ENCODE results near the gene DCLK1.

The DCLK1 gene

DNA sequence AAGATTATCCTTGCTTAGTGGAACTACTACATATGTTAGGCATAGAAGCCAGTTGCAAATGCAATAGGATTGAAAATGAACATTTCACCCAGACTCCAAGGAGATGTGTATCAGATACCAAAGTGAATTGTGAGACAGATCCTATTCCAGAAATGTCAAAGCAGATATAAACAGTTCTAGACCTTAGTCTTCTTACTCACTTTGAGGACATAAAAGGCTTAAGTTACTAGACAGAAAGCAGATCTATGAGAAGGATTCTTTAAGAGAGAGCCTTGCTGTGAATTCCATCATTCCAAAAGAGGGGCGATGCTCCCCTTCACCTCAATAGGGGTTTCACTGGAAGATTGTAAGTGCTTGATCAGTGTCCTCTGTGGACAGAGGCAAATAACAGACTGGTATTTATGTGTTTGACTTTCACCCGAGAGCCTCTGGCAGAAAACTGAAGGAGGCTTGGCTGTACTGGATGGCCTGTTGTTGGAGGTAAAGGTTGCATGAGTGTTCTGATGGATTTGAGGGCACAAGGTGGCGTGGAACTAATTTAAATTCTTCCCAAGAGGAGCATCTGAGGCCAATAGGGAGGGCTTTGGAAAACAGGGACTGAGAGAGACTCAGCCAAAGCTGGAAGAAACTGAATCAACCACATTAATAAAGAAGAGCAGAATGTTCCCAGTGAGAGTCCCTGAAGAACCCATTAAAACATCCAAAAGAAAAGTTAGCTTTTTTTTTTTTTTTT, 194.8 kb downstream of the DCLK1 start:
- DNase-seq, result no peak

DNA sequence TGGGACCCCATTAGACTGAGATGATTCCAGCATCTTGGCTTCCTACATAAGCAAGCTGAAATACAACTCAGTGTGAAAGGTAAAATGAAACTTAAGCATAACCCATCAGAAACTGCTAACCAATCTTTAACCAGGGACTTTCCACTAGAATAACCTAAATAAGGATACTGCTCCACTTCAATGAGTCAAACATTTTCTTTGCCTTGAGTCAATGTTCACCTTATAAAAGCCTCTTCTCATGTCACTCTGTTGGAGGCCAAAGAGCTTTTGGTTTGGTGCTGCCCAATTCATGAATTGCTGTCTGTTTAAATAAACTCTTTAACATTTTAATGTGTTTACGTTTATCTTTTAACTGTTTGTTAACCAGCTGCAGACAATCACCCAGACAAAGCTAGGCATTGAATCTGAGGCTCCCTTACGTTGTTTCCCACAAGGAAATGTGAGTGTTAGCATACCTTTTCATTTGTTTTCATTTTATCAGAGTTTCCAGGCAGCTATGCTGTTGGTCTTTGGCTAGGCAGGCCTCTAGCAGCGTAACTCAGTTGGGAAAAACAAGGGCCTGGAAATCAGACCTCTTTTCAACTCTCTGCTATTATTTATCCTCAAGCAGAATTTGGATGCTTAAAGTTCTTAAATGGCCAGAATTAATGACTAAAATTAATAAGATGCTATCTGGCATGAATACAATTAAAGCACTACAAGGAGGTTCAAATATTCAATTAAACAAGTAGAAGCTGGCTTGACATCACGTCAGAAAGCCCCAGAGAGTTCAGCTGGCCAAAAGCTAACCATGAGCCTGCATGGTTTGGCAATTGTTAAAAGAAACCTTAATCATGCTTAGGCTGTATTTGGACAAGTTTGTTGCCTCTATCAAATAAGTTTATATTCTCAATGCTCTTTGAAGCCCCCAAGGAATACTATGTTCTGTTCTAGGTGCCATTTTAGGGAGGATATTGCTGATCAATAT, 200.2 kb downstream of the DCLK1 start:
- no peak for DNase-seq

DNA sequence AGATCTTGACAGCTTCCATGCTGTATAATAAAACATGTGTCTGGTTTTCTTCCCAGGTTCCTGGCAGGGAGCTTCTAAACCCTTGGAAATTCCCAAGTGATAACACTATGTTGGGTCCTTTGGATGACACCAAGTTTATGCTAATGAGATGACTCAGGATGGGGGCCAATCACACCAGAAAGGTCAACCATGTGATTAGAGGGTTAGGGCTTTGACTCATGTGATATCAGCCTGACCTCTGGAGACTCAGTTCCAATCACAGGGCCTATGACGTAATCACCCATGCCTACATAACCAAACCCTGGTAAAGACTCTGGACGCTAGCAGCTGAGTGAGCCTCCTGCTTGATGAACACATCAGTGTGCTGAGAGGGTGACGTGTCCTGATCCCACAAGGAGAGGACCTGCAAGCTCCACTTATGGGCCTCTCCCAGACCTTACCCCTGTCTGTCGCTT, 203.6 kb downstream of the DCLK1 start:
- DNase-seq, result no peak

DNA sequence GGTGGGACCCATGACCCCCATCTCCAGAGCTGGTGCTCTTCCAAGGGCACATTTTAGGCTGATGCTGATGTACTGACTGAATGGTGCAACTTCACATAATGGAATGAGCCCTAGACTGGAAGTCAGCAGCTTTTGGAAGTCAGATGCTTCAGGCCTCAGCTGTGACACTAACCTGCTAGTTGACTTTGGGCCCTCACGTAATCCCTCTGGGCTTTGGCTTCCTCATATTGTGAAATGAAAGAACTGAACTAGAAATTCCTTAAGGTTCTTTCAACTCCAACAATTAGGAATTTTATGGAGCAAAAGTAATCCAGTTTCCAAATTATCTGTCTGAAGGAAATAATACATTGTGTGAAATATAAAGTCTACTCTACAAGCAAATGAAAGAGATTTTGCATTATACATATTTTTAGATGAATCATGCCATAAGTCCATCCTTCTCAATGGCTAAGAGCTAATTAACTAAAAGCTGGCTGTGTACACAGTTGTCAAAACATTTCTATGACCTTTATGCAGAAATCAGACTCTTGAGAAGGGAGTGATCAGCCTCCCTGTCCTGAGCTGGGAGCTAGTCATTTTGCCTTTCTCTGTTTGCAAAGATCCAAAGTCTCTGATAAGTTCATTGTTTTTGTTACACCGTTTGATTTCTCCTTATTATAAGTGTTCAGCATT, 204.2 kb downstream of the DCLK1 start:
- no peak for DNase-seq

DNA sequence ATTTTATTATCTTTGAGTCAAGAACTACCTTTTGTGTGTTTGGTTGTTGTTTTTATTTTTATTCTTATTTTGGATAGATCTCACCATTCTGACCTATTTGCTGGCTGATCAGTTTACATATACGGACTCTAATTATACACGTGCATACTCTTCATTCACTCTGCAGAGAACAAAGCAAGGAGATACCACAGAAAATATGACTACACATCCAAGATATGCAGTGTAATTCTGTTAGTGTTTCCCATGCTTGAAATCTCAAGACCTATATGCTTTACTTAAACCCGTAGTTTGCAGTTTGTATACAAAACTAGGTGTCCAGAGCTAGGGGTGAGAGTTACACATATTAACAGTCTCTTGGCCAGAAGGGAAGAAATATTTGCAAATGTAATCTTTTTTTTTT, 205.5 kb downstream of the DCLK1 start:
- DNase-seq, result no peak

DNA sequence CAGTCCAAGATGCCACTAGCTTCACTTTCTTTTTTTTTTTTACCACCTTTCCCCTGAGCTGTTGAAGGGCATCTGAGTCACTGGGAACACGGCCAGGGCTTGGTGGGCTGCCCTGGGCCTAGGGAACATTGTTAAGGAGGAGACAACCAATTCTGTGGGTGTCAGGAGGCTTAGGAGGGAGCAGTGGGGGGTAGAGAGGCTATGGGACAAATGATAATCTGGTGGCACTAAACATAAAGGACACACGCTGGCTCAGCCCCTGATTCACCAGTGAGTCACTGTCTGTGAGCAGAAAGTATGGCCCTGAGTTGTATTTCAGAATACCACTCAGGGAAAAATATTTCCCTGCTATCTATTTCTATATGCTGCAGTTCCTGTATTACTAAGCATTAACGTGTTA, 207.8 kb downstream of the DCLK1 start:
- DNase-seq, result no peak

DNA sequence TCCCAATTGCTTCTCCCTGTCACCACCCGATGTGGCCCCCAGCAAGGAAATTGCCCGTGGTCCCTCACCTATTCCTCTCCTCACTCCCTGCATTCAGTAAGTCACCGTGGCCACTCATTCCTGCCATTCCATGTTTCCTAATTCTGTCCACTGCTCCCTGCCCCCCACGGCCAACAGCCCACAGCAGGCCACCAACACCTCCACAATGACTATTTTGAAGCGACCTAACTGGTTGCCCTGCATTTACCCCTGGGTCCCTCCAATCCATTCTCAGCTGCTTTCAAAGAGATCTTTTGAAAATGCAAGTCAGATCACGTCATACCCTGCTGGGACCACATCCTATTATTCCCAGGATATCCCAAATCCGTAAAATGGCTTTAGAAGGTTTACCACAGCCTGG, 210.4 kb downstream of the DCLK1 start:
- DNase-seq, result no peak

DNA sequence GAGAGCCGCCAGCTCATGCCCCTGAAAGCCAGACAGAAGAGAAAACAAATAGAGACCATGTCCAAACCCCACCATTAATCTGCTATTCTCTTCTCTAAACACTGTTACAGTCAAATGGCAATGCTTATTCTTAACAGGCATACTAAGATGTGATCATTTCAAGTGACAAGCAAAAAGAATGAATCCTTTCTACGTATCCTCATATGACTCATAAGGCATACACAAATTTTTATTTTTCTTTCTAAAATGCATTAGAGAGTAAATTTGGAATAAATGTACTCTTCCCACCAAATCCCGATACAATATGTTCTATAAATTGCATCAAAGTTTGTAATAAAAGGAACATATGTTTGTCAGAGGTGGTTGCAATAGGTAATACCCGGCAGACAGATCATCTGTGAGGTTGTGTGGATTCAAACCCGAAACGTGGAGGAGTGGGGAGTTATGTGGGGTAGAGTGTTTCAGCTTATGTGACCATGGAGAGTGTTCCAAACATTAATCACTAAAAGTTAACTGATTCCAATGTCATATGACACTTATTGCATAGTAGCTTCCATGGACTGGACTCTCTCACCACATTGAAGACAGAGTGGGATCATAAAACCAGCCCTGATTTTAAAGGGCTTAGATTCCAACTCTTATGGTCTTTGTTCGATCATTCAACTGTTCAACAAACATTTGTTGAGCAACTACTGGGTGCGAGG, 213.1 kb downstream of the DCLK1 start:
- no peak for DNase-seq

DNA sequence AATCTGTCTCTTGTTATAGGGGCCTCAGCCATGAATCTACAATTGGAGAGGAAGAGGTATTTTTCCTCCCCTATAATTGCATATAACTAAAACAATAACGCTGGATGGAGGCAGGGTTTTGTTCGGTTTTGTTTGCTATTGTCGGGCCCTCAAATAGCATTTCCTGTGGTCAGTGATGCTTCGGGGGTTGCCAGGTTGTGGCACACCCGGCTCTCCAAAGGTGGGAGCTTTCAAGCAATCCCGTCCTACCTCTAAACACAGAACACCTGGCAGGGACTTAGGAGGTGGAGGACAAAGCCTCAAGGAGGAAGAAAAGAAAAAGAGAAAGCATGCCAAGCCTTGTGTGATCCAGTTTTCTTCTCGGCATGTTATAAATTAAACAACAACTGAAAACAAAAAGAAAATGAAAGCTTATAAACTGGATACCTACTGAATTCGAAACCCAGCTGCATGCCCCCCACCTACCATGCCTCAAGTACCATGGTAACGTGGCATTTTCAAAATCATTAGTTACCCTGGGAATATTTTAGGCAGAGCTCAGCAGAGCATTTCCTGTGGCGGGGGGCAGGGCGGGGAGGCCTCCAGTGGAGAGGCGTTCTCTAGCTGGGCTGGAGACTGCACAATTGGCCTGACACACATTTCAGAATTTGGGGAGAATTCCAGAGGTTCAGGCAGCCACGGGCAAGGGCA, 213.8 kb downstream of the DCLK1 start:
- DNase-seq, result no peak

DNA sequence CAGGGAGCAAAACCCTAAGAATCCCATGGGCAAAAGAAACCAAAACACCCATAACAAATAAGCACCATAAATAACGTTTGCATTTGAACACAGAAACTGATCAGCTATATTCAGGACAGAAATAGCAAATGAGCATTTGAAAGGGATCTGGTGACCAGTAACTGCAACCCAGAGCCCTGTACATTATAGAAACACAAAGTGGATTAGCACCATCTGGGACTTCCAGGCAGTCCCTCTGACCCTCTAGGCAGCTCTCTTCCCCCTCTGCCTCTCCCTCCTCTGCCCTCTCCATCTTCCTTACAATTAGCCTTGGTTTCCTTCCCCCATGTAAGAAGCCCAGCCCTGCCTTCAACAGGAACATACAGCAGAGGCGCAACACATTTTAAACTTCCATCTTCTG, 215.0 kb downstream of the DCLK1 start:
- no peak for DNase-seq

DNA sequence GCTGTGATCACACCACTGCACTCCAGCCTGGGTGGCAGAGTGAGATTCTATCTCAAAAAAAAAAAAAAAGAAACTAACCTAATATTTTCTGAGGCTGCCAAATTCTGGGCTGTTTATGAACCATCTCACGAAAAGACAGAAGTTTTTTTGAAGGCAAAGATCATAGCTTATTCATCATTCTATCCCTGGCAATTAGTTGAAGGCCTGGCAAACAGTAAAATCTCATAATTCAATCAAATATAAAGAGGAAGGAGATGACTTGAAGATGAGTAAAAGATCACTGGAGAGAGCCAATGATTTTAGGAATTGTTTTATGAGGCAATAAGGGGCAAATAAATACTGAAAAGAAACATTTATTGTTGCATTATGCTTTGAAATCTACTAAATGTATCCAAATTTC, 216.5 kb downstream of the DCLK1 start:
- DNase-seq, result no peak

DNA sequence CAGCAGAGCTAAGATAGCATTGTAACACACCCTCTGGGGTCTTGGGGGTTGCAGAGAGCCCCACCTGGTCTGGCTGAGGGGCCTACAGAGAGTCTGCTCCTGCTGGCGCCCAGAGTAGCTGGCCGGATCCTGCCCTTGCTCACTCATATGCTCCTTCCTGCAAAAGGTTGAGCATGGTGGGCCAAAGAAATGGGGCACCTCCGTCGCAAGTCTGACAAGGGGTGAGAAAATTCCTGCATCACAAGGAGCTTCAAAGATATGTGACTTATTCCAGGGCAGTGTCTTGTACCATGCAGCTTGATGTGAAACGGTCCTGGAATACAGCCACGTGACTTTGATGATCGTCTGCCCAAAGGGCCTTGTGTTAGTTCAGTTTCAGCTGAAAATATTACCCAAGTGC, 218.3 kb downstream of the DCLK1 start:
- DNase-seq, result no peak

DNA sequence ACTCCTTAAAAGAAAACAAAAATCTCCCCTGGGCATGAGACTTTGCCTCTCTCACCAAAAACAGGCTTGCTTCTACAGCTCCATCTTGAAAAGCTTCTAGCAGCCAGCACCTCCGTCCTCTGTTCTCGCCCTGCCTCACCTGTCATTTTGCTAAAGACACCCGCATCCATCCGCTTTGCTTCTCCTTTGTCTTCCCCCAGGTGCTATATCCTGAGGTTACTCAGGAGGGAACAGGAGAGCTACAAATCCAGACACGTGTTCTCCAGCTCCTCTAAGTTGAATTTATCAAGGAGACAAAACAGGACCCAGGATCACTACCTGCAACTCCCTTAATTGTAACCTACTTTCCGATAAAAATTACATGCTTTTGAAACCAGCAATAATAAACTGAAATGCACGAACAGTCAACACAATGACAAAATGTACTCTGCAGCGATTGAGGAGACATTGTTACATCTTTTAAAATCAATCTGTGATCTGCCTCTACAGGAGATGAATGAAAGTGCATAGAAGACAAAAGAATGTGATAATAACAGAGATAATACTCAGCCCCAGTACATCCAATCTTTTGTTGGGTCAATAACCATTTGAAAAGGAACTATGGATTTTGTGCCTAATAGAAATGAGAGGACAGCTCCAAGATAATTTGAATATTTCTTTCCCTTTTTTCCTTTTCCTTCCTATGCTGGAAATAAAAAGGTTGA, 221.2 kb downstream of the DCLK1 start:
- DNase-seq, result no peak

DNA sequence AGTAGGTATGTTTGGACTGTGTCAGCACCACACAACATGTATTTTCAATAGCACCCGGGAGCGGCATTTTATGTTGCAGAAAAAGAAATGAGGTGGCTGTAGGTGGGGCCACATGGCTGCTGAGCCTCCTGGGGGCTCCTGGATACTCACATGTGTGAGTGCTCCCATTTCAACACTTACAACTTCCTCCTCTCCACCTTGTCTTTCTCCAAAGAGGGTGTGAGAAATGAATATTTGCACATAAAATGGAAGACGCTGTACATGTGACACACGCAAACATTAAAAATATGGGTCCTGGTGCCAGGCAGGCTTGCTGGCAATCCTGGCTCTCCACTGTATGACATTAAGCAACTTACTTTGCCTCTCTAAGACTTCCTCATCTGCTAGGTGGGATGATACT, 222.1 kb downstream of the DCLK1 start:
- no peak for DNase-seq

DNA sequence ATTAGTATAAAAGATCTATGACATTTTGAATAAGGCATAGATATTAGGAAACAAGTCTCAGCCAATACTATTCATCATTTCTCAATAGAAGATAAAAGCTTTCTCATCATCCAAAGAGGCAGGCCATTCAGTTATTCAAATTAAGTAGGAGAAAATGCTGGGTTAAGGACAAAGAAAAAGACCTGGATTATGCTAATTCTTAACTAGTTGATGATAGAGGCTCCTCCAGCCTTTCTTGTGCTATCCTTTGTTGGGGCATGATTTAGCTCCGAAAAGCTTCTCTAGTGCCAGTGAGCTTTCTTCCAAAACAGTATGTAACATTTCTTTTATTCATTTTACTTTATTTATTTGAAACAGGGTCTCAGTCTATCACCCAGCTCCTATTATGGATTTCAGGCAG, 223.0 kb downstream of the DCLK1 start:
- DNase-seq, result no peak

DNA sequence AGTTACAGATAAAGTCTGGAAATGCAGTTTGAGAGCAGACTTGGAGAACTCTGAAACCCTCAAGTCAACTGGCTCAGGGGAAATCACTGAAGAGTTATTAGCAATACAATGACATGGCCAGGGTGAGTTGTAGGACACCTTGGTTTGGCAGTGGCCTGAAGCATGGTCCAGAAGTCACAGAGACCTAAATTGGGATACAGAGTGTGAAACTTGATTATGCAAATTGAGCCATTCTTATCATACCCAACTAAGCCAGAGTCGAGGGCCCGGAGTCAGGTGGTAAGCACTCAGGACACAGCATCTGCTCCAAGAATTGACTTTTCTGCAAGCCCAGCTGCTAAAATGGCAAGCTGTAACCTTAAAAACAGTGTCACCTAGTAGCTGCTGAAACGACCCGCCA, 224.5 kb downstream of the DCLK1 start:
- DNase-seq, result no peak

DNA sequence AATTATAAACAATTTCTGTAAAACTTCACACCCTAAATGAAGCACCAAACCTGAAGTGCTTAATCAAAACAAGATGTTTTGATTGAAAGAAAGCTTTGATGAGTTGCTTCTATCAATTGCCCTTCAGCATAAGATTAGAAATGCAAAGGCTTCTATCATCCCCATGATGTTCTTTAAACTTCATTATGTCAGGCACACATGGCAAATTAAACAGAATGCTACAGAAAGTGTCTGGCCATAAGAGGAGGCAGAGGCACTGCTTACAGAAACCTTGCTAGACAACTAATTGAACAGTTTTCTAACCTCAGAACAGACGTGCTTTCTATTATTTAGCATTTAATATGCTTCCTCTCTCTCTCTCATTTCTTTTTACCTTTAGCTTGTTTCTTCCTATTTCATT, 228.1 kb downstream of the DCLK1 start:
- DNase-seq, result no peak

DNA sequence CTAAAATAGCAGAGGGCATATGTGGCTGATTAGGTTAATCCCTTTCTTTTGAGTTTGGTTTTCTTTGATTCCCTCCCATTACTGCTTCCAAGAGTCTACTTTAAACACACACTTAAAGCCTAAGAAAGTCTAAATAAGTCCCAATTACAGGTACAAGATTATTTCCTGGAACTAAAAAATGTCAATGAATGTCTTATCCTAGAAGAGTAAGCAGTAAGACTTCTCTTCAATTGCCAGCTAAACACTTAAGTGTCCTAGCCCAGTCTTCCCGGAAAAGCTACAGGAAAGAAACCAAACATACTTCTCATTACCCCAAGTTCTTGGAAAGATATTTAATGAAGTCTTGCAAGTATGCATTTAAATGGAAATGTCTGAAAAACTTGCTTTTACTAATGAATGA, 233.1 kb downstream of the DCLK1 start:
- no peak for DNase-seq

DNA sequence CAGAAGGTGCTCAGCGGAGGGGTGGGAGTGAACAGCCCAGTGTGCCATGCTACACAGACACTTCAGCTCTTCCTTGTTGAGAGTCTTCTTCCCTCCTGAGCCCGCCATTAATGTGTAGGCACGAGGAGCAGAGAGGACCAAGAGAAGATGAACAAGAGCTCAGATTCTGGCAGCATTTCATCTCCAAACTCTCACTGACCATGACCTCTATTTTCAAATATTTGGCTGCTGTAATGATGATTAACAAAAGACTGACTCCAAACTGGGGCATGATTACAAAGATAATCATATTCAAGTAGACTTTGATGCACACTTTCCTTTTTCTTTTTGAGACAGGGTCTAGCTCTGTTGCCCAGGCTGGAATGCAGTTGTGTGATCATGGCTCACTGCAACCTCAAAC, 236.5 kb downstream of the DCLK1 start:
- no peak for DNase-seq

DNA sequence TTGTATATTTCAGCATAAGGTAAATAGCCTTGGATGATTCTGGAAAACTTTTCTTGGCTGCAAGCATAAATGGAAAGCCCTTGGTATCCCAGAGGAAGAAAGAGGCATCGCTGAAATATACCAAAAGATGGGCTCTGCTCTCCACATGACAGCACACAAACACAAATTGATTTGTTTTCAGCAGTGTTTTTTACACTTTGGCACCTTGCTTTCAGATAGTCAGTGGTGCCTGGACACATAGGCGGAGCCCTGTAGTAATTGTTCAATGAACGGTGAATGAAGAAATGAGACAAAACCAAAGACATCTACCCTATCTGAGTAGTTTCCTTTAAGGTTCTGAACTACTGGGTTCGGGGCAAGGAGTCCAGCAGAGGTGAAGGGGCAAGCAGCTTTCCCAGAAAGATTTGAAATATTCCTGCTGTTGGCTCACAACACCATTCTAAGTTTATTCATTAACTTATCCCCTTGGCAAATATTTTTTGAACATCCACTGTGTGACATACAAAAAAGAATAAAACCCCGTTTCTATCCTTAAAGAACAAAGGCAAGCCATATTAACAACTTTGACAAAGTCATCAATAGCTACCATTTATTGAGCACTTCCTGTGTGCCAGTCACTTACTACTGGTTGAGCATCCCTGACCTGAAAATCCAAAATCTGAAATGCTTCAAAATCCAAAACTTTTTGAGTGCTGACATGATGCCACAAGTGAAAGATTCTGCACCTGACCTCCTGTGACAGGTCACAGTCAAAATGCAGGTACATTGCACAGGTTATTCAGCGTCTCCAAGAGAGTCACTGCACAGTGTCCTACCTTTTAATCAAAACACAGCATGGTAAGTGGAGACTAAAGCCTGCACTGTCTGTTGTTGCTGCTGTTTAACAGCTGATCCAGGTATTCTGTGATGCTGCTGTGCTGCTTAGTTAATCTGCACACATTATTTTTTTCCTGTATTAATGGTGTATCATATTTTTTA, 238.1 kb downstream of the DCLK1 start:
- DNase-seq, result no peak

Measured in right forelimb (tissue), 1 donor.